ACC112 (cell line): Measurements from ENCODE around the gene ACSBG1.
"Not testable (repeated sequence)": the region's sequence is repeated elsewhere in the genome, so short reads cannot be mapped to it uniquely, and the experiment has no call there.

Experiments
- H2AFZ ChIP-seq: fragments of 200-600 bp; sonication (generic); one replicate; pipeline ENCODE4 v1.6.0; 2017; ENCODE audit warnings: antibody characterized with exemption, low read length; ENCODE audit not compliant: unreplicated experiment
- H3K27ac ChIP-seq: fragments of 200-600 bp; sonication (generic); 2 replicates; pipeline ENCODE4 v1.5.1; 2014; ENCODE audit warnings: low read depth, mild to moderate bottlenecking, antibody characterized with exemption, low read length, moderate library complexity
- H3K27me3 ChIP-seq: fragments of 200-600 bp; sonication (generic); 2 replicates; pipeline ENCODE4 v1.6.1; 2014; ENCODE audit warnings: mild to moderate bottlenecking, antibody characterized with exemption, low read length, moderate library complexity, mixed read lengths; ENCODE audit not compliant: insufficient read depth
- H3K36me3 ChIP-seq: fragments of 200-600 bp; sonication (generic); 2 replicates; pipeline ENCODE4 v1.6.1; 2016; ENCODE audit warnings: mild to moderate bottlenecking, antibody characterized with exemption, low read length, moderate library complexity, mixed read lengths; ENCODE audit not compliant: insufficient read depth
- H3K4me1 ChIP-seq: fragments of 200-600 bp; sonication (generic); one replicate; pipeline ENCODE4 v1.6.1; 2016; ENCODE audit warnings: low read length, mixed read lengths; ENCODE audit not compliant: insufficient read depth, unreplicated experiment, control insufficient read depth
- H3K4me3 ChIP-seq: fragments of 200-600 bp; sonication (generic); 2 replicates; pipeline ENCODE4 v1.5.1; 2014; ENCODE audit warnings: mild to moderate bottlenecking, low read depth, low read length
- H3K79me2 ChIP-seq: fragments of 200-600 bp; sonication (generic); one replicate; pipeline ENCODE4 v1.6.0; 2016; ENCODE audit warnings: low read length; ENCODE audit not compliant: control insufficient read depth, unreplicated experiment, insufficient read depth

ACSBG1 gene

DNA sequence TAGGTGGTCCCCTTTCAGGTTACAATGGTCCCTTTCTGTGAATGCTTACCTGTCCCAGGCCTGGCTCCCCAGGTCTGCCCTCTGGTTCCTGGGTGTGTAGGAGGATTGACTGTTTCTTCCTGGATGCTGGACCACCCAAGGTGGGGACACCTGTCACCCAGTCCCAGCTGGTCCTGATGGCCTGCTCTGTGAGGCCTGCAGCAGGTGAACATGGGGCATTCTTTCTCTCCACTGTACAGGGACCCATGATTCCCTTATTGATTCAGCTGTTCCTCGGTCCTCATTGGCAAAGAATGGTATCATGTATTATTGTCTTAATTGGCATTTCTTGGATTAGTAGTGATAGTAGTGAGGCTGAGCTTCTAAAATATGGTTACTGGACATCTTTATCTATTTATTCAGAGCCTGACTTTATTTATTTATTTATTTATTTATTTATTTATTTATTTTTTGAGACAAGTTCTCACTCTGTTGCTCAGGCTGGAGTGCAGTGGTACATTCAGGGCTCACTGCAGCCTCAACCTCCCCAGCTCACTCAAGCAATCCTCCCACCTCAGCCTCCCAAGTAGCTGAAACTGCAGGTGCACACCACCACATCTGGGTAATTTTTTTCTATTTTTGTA is 21.2 kb upstream of the ACSBG1 start:
- Histone ChIP-seq H3K4me3 (no peak overlapping the region), H3K36me3 (no peaks in the 10 kb centered on the region), H2AFZ (no peak overlapping the region), H3K4me1 (no peaks in the 10 kb centered on the region), H3K79me2 (no peaks in the 10 kb centered on the region), H3K27ac (no peak overlapping the region), H3K27me3 (peaks cover 5% of the 10 kb centered on the region; the same call in 1 of the 2 replicates)

DNA sequence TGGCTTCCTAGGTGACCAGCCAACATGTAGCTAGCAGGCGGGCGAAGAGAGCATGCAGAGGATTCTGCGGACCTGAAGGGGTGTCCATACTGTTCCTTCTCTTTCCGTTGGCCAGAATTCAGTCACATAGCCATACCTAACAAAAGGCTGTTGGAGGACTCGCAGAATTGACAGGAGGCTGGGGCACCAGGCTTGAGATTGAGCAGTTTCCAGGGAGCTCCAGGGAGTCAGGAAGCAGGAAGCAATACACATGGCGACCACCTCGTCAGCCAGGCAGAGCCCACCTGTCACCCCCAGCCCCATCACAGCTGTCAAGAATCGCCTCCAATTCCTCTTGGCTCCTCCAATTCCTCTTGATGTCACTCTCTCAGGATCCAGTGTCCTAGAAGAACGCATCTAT is 16.8 kb upstream of the ACSBG1 start:
- H3K27me3 ChIP-seq, result peaks cover 5% of the 10 kb centered on the region; the same call in 1 of the 2 replicates
- no peak overlapping the region for H3K27ac ChIP-seq
- no peak overlapping the region for H3K4me3 ChIP-seq
- H3K79me2 ChIP-seq, result no peaks in the 10 kb centered on the region
- H2AFZ ChIP-seq, result no peak overlapping the region
- no peaks in the 10 kb centered on the region for H3K36me3 ChIP-seq
- H3K4me1 ChIP-seq, result no peaks in the 10 kb centered on the region

DNA sequence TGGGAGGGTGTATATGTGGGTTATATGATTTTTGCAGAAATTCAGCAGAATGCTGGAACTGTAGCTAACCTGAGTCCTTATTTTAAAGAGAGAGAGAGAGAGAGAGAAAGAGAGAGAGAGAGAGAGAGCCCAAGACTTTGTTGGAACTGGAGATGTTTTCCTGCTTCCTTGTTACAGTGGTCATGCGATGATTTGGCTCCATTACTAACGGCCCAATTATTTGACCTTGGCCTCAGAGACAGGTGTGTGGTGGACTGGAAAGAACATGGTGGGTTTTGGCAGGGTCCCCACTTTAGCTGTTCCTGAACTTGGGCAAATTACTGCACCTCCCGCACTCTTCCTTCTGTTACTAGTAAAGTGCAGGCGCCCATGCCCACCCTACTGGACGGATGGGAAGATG is 14.8 kb upstream of the ACSBG1 start:
- no peak overlapping the region for H3K27ac ChIP-seq
- no peaks in the 10 kb centered on the region for H3K4me1 ChIP-seq
- H3K27me3 ChIP-seq, result peaks cover 5% of the 10 kb centered on the region; the same call in 1 of the 2 replicates
- H3K4me3 ChIP-seq, result no peak overlapping the region
- no peaks in the 10 kb centered on the region for H3K79me2 ChIP-seq
- no peaks in the 10 kb centered on the region for H3K36me3 ChIP-seq
- no peak overlapping the region for H2AFZ ChIP-seq

DNA sequence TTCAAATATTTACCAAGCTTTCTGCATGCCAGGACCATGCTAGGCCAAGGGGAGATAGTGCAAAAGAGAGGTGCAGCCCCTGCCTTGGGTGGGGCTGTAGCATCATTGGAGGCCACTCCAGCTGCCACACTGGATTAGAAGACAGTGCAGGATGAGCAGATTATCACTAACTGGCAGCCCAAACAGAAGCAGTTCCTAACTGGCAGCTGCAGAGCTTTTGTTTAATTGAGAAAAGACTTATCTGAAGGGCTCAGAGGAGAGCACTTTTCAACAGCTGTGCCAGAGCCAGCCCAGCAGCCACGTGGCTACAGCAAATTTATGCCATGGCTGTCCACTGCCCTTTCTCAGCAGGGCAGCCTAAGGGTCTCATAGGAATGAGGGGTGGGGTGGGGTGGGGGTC is 13.5 kb upstream of the ACSBG1 start:
- Histone ChIP-seq H3K4me3 (no peak overlapping the region), H3K27me3 (peaks cover 5% of the 10 kb centered on the region; the same call in 1 of the 2 replicates), H3K27ac (no peak overlapping the region), H3K36me3 (no peaks in the 10 kb centered on the region), H3K79me2 (no peaks in the 10 kb centered on the region), H3K4me1 (no peaks in the 10 kb centered on the region), H2AFZ (no peak overlapping the region)

DNA sequence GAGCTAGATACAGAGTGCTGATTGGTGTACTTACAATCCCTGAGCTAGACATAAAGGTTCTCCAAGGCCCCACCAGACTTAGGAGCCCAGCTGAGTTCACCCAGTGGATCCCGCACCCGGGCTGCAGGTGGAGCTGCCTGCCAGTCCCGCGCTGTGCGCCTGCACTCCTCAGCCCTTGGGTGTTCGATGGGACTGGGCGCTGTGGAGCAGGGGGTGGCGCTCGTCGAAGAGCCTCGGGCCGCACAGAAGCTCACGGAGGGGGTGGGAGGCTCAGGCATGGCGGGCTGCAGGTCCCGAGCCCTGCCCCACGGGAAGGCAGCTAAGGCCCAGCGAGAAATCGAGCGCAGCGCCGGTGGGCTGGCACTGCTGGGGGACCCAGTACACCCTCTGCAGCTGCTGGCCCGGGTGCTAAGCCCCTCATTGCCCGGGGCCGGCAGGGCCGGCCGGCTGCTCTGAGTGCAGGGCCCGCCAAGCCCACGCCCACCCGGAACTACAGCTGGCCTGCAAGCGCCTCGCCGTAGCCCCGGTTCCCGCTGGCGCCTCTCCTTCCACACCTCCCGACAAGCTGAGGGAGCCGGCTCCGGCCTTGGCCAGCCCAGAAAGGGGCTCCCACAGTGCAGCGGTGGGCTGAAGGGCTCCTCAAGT is 11.7 kb upstream of the ACSBG1 start:
- H3K4me3 ChIP-seq, H3K27me3 ChIP-seq, H3K27ac ChIP-seq, H3K79me2 ChIP-seq, H3K4me1 ChIP-seq, H3K36me3 ChIP-seq, H2AFZ ChIP-seq: not testable (repeated sequence)

DNA sequence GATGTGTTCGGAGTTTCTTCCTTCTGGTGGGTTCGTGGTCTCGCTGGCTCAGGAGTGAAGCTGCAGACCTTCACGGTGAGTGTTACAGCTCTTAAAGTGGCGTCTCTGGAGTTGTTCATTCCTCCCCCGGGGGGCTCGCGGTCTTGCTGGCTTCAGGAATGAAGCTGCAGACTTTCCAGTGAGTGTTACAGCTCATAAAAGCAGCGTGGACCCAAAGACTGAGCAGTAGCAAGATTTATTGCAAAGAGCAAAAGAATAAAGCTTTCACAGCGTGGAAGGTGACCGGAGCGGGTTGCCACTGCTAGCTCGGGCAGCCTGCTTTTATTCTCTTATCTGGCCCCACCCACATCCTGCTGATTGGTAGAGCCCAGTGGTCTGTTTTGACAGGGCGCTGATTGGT is 11.0 kb upstream of the ACSBG1 start:
- H3K4me1 ChIP-seq, H3K27me3 ChIP-seq, H3K27ac ChIP-seq, H3K79me2 ChIP-seq, H2AFZ ChIP-seq, H3K4me3 ChIP-seq, H3K36me3 ChIP-seq: not testable (repeated sequence)

DNA sequence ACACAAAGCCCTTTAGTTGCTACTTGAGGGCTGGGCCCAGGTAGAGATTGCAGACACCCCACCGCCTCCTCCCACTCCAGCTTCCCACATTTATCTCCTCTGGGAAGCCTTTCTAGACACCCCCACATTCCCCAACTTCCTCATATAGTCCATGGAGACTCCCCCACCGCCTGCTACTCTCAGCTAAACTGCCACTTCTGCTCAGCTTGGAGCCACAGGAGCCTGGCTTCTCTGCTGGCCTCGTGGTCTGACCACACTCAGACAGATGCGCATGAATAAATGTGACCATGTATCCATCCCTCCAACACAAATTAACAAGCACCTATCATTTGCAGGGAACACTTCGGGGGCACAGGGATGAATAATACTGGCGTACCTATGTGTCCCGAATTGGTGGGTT is 10.5 kb upstream of the ACSBG1 start:
- Histone ChIP-seq H3K79me2 (no peaks in the 10 kb centered on the region), H3K27ac (no peak overlapping the region), H3K4me1 (no peaks in the 10 kb centered on the region), H3K36me3 (no peaks in the 10 kb centered on the region), H3K4me3 (no peak overlapping the region), H2AFZ (no peak overlapping the region), H3K27me3 (no peaks in the 10 kb centered on the region)

DNA sequence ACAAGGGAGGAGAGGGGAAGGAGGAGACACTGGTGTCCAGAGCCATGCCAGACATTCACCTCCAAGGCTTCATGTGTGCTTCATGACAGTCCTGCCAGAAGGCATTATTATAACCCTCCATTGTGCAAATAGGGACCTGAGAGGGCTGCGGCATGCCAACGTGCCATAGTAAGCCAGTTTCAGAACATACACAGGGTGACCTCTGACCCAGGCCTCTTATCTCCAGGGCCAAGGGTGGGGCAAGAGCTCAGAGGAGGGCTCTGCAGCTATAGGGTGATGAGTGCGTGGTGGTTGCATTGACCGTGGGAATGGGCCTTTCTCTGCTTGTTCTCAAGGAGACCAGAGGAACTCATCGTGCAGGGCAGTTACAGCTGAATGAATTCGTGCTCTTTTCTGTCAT is 9.7 kb upstream of the ACSBG1 start:
- Histone ChIP-seq H2AFZ (no peak overlapping the region), H3K27ac (no peak overlapping the region), H3K27me3 (no peaks in the 10 kb centered on the region), H3K79me2 (no peaks in the 10 kb centered on the region), H3K4me3 (no peak overlapping the region), H3K36me3 (no peaks in the 10 kb centered on the region), H3K4me1 (no peaks in the 10 kb centered on the region)

DNA sequence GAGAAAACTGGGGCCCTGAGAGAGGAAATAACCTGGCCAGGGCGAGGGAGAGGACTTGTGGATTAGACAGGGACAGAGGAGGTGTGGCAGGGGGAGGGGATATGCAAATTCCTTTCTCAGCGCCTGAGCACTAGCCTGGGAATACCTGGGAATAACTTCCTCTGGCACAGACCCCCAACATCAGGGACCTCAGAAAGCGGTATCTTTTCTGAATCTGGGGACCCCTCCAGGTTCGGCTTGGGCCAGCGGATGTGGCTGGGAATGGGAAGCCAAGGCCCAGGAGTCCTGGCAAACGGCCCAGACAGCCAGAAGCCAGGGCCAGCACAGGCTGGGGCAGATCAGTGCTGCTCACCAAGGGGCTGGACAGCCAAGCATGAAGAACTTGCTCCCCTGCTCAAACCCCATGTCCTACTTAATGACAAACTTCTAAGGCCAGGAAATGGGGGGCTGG is 9.2 kb upstream of the ACSBG1 start:
- Histone ChIP-seq H3K79me2 (no peaks in the 10 kb centered on the region), H3K27ac (no peak overlapping the region), H3K36me3 (no peaks in the 10 kb centered on the region), H2AFZ (no peak overlapping the region), H3K4me1 (no peaks in the 10 kb centered on the region), H3K4me3 (no peak overlapping the region), H3K27me3 (no peaks in the 10 kb centered on the region)

DNA sequence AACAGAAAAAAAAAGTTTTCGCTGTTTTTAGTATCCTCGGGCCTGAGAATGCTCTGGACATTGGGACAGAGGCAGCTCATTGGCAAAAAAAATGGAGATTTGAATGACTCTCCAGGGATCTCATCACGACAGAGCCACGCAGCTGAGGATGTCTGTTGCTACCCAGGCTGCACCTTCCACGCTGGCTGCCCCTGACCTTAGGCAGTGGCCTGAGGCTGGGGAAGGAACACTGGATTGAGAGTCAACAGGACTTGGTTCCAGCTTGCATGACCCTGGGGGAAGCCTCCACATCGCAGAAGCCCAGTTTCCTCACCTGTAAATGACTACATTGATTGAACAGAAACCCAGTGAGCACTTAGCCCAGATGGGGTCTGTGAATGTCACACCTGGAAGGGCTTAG is 8.7 kb upstream of the ACSBG1 start:
- Histone ChIP-seq H3K27me3 (no peaks in the 10 kb centered on the region), H3K4me3 (no peak overlapping the region), H3K79me2 (no peaks in the 10 kb centered on the region), H2AFZ (no peak overlapping the region), H3K36me3 (no peaks in the 10 kb centered on the region), H3K4me1 (no peaks in the 10 kb centered on the region), H3K27ac (no peak overlapping the region)

DNA sequence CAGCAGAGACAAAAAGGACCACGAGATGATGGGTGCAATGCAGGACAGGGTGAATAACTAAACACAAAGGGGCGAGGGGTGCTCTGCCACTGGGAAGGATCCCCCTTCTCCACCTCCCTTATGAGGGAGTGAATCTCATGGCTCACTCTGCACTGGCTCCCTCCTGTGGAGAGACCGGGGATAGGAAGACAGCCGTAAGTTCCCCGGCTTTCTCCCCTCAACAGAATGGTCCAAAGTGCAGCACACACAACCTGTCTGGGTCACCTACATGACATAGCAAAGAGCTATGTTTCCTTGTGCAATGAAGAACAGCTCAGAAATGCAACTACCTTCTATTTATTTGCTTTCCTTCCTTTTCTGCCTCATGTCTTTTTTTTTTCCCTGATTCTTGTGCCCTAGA is 7.8 kb upstream of the ACSBG1 start:
- Histone ChIP-seq H3K4me3 (no peak overlapping the region), H3K27ac (no peak overlapping the region), H3K36me3 (no peaks in the 10 kb centered on the region), H3K4me1 (no peaks in the 10 kb centered on the region), H3K79me2 (no peaks in the 10 kb centered on the region), H3K27me3 (no peaks in the 10 kb centered on the region), H2AFZ (no peak overlapping the region)
